HCT116 (cell line): ENCODE data around the gene CTXN3. TPM values are rescaled to one million over a fixed set of nuclear protein-coding genes. Genes with fewer than 3 reads are reported as not detected.

Experiments used
- ATF3 ChIP-seq: IDR thresholded peaks from 2 replicates; pipeline ENCODE4 v1.6.1; 2012
- CBX3 ChIP-seq: IDR thresholded peaks from 2 replicates; pipeline ENCODE4 v1.6.1; 2012; ENCODE audit warnings: low read depth
- CEBPB ChIP-seq: IDR thresholded peaks from 2 replicates; pipeline ENCODE4 v1.6.1; 2012; ENCODE audit warnings: low read depth
- EZH2 ChIP-seq: fragments of 200-600 bp; sonication (generic); IDR thresholded peaks from 2 replicates; pipeline ENCODE4 v1.6.1; 2017; ENCODE audit warnings: antibody characterized with exemption, mixed run types
- EZH2phosphoT487 ChIP-seq: fragments of 200-600 bp; IDR thresholded peaks from 2 replicates; pipeline ENCODE4 v1.6.1; 2018; ENCODE audit warnings: antibody characterized with exemption, borderline replicate concordance
- JUND ChIP-seq: IDR thresholded peaks from 2 replicates; pipeline ENCODE4 v1.6.1; 2012
- POLR2AphosphoS5 ChIP-seq: IDR thresholded peaks from 2 replicates; pipeline ENCODE4 v1.6.1; 2011; ENCODE audit warnings: mild to moderate bottlenecking, low read depth, low read length, moderate library complexity
- RAD21 ChIP-seq: IDR thresholded peaks from 2 replicates; pipeline ENCODE4 v1.6.1; 2012; ENCODE audit warnings: low read depth, mild to moderate bottlenecking
- REST ChIP-seq: IDR thresholded peaks from 2 replicates; pipeline ENCODE4 v1.6.1; 2012; ENCODE audit warnings: low read depth
- SP1 ChIP-seq: IDR thresholded peaks from 2 replicates; pipeline ENCODE4 v1.6.1; 2012; ENCODE audit warnings: low read depth
- SRF ChIP-seq: IDR thresholded peaks from 2 replicates; pipeline ENCODE4 v1.6.1; 2012; ENCODE audit warnings: low read depth
- TCF7L2 ChIP-seq: IDR thresholded peaks from 2 replicates; pipeline ENCODE4 v1.7.0; 2011; ENCODE audit warnings: borderline replicate concordance, inconsistent platforms; ENCODE audit not compliant: insufficient read depth, insufficient read length; ENCODE audit errors: extremely low read depth
- ZFX ChIP-seq: fragments of 450-650 bp; IDR thresholded peaks from 2 replicates; pipeline ENCODE4 v1.6.1; 2017
- total RNA-seq: library from RNA; stranded (reverse); gene quantifications from one replicate; pipeline ENCODE4 v1.2.1, GENCODE V29; 2021; ENCODE audit not compliant: unreplicated experiment

The CTXN3 gene
- total RNA-seq, 1 experiment from 2014 or later, result not detected

- TF ChIP-seq REST, result no peak
- TF ChIP-seq EZH2phosphoT487, result no peak
- peak; percentile 82 for TF ChIP-seq CBX3
- peak; percentile 55; the same call in 1 of the 2 replicates for TF ChIP-seq CEBPB
- TF ChIP-seq POLR2AphosphoS5, result no peak; the same call in 1 of the 2 replicates
- TF ChIP-seq ATF3, result peak; percentile 36; the same call in 1 of the 2 replicates
- TF ChIP-seq JUND, result peak; percentile 83
- TF ChIP-seq SRF, result peak; percentile 26; the same call in 1 of the 2 replicates
- TF ChIP-seq TCF7L2, result peak; percentile 49
- peak; percentile 79 for TF ChIP-seq SP1
- TF ChIP-seq RAD21, result no peak
- no peak for TF ChIP-seq ZFX
- no peak for TF ChIP-seq EZH2
These were observed 49.2 kb downstream of the CTXN3 start (continued) for GRCh38 chr5:127697894-127698600.
